Pancreas (tissue), 10 donors: ENCODE results near the gene ZSCAN30. TPM values are rescaled to one million over a fixed set of nuclear protein-coding genes. Genes with fewer than 3 reads are reported as not detected.

Source experiments
- ATAC-seq, 4 donors: fragments of 200-7000 bp; cut with Tn5 transposase; one replicate each; pipeline versions ENCODE4 v1.8.0 to v1.9.1; 2020; ENCODE audit warnings: mild to moderate bottlenecking in 4 of 4, moderate library complexity in 4 of 4
- DNase-seq, 6 donors: peaks; one replicate each; pipeline ENCODE4 v3.0.0-alpha.2; 2020
- FAIRE-seq: peaks from 2 replicates; lab custom pipeline; 2012; peaks lifted over from hg19 to GRCh38; lab: Jason Lieb, UNC
- H3K27ac ChIP-seq, 4 donors: fragments of 200-600 bp; sonication (generic); 1 replicate in 3 of 4; 2 replicates in 1 of 4; pipeline versions ENCODE4 v1.5.0 to v1.8.0; 2020
- H3K27me3 ChIP-seq, 4 donors: fragments of 200-600 bp; one replicate each; pipeline ENCODE4 v1.8.0; 2021
- H3K36me3 ChIP-seq, 3 donors: fragments of 200-600 bp; sonication (generic) in 1 of 3; one replicate each; pipeline versions ENCODE4 v1.5.0 to v1.8.0; 2020 to 2021
- H3K4me1 ChIP-seq, 3 donors: fragments of 200-600 bp; one replicate each; pipeline ENCODE4 v1.8.0; 2021
- H3K4me3 ChIP-seq, 4 donors: fragments of 200-600 bp; sonication (generic) in 2 of 4; one replicate each; pipeline versions ENCODE4 v1.5.0 to v1.8.0; 2020 to 2021
- H3K9me3 ChIP-seq, 4 donors: fragments of 200-600 bp; one replicate each; pipeline ENCODE4 v1.8.0; 2021
- CTCF ChIP-seq, 4 donors: fragments of 200-600 bp; sonication (generic) in 3 of 4; IDR thresholded peaks; one replicate each; pipeline versions ENCODE4 v1.5.0 to v1.8.0; 2021; ENCODE audit warnings: antibody characterized with exemption in 4 of 4
- WGBS, 2 donors: extraction: QIAGEN DNeasy Blood & Tissue Kit; methylation state at CpG; one replicate each; pipeline ENCODE4 v1.1.7; 2013; 5-methylcytosine and 5-hydroxymethylcytosine counted together
- intact Hi-C, 3 donors: fragments of 100-400 bp; cut with DNase I; formaldehyde crosslinking; loops; one replicate each; pipeline versions ENCODE4 v1.11.1 to v1.14.2; 2022
- polyA plus RNA-seq, 2 donors: library from polyadenylated mRNA; stranded (reverse); fragments of 200-250 nt; gene quantifications; one replicate each; pipeline ENCODE4 v1.2.3, GENCODE V29; 2013
- total RNA-seq, 6 donors: library from RNA; stranded (reverse); fragmentation: NEBNext Ultra II Directional in 4 of 6; extraction: Animal tissue kit (Norgen Biotek cat#: 25700) in 4 of 6; gene quantifications; one replicate each; pipeline versions ENCODE4 v1.2.1 to v1.2.4, GENCODE V29; 2021 to 2023
- donor health status: healthy with polysubstance abuse.
- donor health status: DM: no; HTN: no; CAD: no; lungs with moderate emphysema.
- donor health status: DM: no; HTN: no; CAD: no.
- donor health status: control.
- donor health status: control.
- donor health status: Bipolar disorder and iron deficiency.
- donor health status: DM: yes; HTN: yes; CAD: no.
- donor health status: DM: no; HTN: no; CAD: no.
- donor health status: DM: no; HTN: no; CAD: no.
- donor health status: DM: yes; HTN: yes; CAD: no.

Gene ZSCAN30
- total RNA-seq (10 to 100 TPM in 1 of 6 donors, 1 to 10 TPM in 5; 5.2 to 16.9 (median 8.5) TPM), polyA plus RNA-seq (10 to 100 TPM in 1 of 2 donors, 1 to 10 TPM in 1; 8.7 to 13.9 TPM)

GRCh38 chr18:35290094-35290735 lies at the start of gene ZSCAN30:
TSS of gene ZSCAN30 (minus strand) at chr18:35290229. CDS start at chr18:35264352, 25,877 bp downstream.
- intact Hi-C loops, result no loop called here
- Histone ChIP-seq H3K9me3 (no peaks in the 10 kb centered on the region), H3K27ac (peak within 1 kb of the TSS; percentile 35 to 85 (median 64)), H3K27me3 (no peaks in the 10 kb centered on the region), H3K4me3 (peak within 1 kb of the TSS; percentile 47 to 90 (median 71)), H3K4me1 (peaks cover 0 to 8% (median 7%) of the 10 kb centered on the region in 3 donors), H3K36me3 (no peaks in the 10 kb centered on the region)
- FAIRE-seq (no peak), DNase-seq (peak; percentile 94 to 98 (median 94)), ATAC-seq (peak; percentile 99 to 100 (median 99))
- 0% methylated on average over 41 of the region's 41 CpGs for WGBS, 2 donors
- TF ChIP-seq CTCF (IDR thresholded peaks at IDR 0.05), result no peak

GRCh38 chr18:35337286-35337685 lies 47.3 kb upstream of the ZSCAN30 start:
- no peak for FAIRE-seq
- Histone ChIP-seq H3K4me3 (no peak overlapping the region), H3K27me3 (no peaks in the 10 kb centered on the region), H3K36me3 (peaks cover 0 to 62% (median 23%) of the 10 kb centered on the region in 3 donors), H3K27ac (no peak overlapping the region), H3K9me3 (no peaks in the 10 kb centered on the region), H3K4me1 (peaks cover 3 to 21% (median 14%) of the 10 kb centered on the region in 3 donors)
- no peak for ATAC-seq
- 92 to 94% methylated on average over 5 of the region's 5 CpGs for WGBS, 2 donors
- intact Hi-C loops, result loop anchor here in 1 of 3 donors (5.0 kb wide), 1 partner anchor 40 kb away; no protein-coding TSS in a partner anchor
- DNase-seq, result no peak
- TF ChIP-seq CTCF (IDR thresholded peaks at IDR 0.05), result no peak

GRCh38 chr18:35335866-35336265 lies 45.8 kb upstream of the ZSCAN30 start:
- Histone ChIP-seq H3K9me3 (no peaks in the 10 kb centered on the region), H3K4me3 (no peak overlapping the region), H3K4me1 (peaks cover 3 to 10% (median 7%) of the 10 kb centered on the region in 3 donors), H3K27ac (no peak overlapping the region), H3K36me3 (peaks cover 0 to 62% (median 23%) of the 10 kb centered on the region in 3 donors), H3K27me3 (no peaks in the 10 kb centered on the region)
- no peak for TF ChIP-seq CTCF (IDR thresholded peaks at IDR 0.05)
- peak in 1 of 4 donors; percentile 29 for ATAC-seq
- no peak for FAIRE-seq
- DNase-seq, result no peak
- WGBS, 2 donors, result 60 to 65% methylated on average over 4 of the region's 4 CpGs
- intact Hi-C loops, result loop anchor here in 1 of 3 donors (5.0 kb wide), 1 partner anchor 39 kb away; no protein-coding TSS in a partner anchor

- FAIRE-seq, result no peak
- ATAC-seq, result no peak
- 66 to 71% methylated on average over 3 of the region's 3 CpGs for WGBS, 2 donors
- no peak for TF ChIP-seq CTCF (IDR thresholded peaks at IDR 0.05)
- intact Hi-C loops, result loop anchor here in 1 of 3 donors (5.0 kb wide), 1 partner anchor 38 kb away; no protein-coding TSS in a partner anchor
- H3K9me3 ChIP-seq, result no peaks in the 10 kb centered on the region
- peaks cover 3 to 10% (median 7%) of the 10 kb centered on the region in 3 donors for H3K4me1 ChIP-seq
- H3K36me3 ChIP-seq, result peaks cover 0 to 56% (median 22%) of the 10 kb centered on the region in 3 donors
- no peak overlapping the region for H3K27ac ChIP-seq
- no peaks in the 10 kb centered on the region for H3K27me3 ChIP-seq
- no peak for DNase-seq
- no peak overlapping the region for H3K4me3 ChIP-seq
These were observed 44.8 kb upstream of the ZSCAN30 start for GRCh38 chr18:35334821-35335220.

- no peak for TF ChIP-seq CTCF (IDR thresholded peaks at IDR 0.05)
- H3K36me3 ChIP-seq, result peaks cover 0 to 49% (median 16%) of the 10 kb centered on the region in 3 donors
- peaks cover 3 to 10% (median 7%) of the 10 kb centered on the region in 3 donors for H3K4me1 ChIP-seq
- FAIRE-seq (no peak), DNase-seq (no peak), ATAC-seq (no peak)
- no peak overlapping the region for H3K4me3 ChIP-seq
- 54 to 58% methylated on average over 1 of the region's 1 CpG for WGBS, 2 donors
- H3K27me3 ChIP-seq, result no peaks in the 10 kb centered on the region
- no peak overlapping the region for H3K27ac ChIP-seq
- intact Hi-C loops, result no loop called here
- H3K9me3 ChIP-seq, result no peaks in the 10 kb centered on the region
These were observed 44.2 kb upstream of the ZSCAN30 start for GRCh38 chr18:35334212-35334611.
